Endothelial cell of umbilical vein (primary cell): ENCODE data around the gene RAB3GAP1. TPM values are rescaled to one million over a fixed set of nuclear protein-coding genes. Genes with fewer than 3 reads are reported as not detected.
A peak's percentile ranks its signal among the peaks of the same experiment; 100 is the strongest.

Experiments used
- BruUV-seq: library from RNA; stranded (reverse); fragments of 400-500 nt; replicated peaks from 2 replicates; lab custom pipeline; 2021; lab: Mats Ljungman, UMichigan
- CTCF ChIA-PET: fragments of 300-600, 350-600 bp; sonication (Branson Sonifier 250); formaldehyde crosslinking; loops from one replicate; lab custom pipeline; 2021; ENCODE audit warnings: antibody characterized with exemption, inconsistent platforms; lab: Charles Lee
- POLR2A ChIA-PET: fragments of 300-600, 350-600 bp; sonication (Branson Sonifier 250); formaldehyde crosslinking; loops from one replicate; lab custom pipeline; 2021; ENCODE audit warnings: antibody characterized with exemption, inconsistent platforms; lab: Charles Lee
- DNase-seq: peaks from one replicate; pipeline ENCODE4 v3.0.0-alpha.2; 2011; ENCODE audit warnings: low read depth, low spot score
- FAIRE-seq: peaks from 2 replicates; lab custom pipeline; 2011; peaks lifted over from hg19 to GRCh38; lab: Jason Lieb, UNC
- H2AFZ ChIP-seq: 2 replicates; pipeline ENCODE4 v1.6.0; 2012; ENCODE audit warnings: low read depth, low read length, control low read depth, inconsistent platforms
- H3K27ac ChIP-seq: 2 replicates; pipeline ENCODE4 v1.5.1; 2011; ENCODE audit warnings: low read depth, mild to moderate bottlenecking, control low read depth, low read length, moderate library complexity; ENCODE audit not compliant: insufficient read depth
- H3K27me3 ChIP-seq, 2 experiments: 2 replicates each; pipeline versions ENCODE4 v1.6.0 to v1.6.1; 2011; ENCODE audit warnings: low read length in 2 of 2, mixed read lengths in 1 of 2; ENCODE audit not compliant: control insufficient read depth in 2 of 2, insufficient read depth in 2 of 2
- H3K36me3 ChIP-seq, 2 experiments: 2 replicates in 1 of 2; 3 replicates in 1 of 2; pipeline ENCODE4 v1.5.1; 2011; ENCODE audit warnings: low read length in 2 of 2, mild to moderate bottlenecking in 1 of 2, moderate library complexity in 1 of 2; ENCODE audit not compliant: control insufficient read depth in 2 of 2, insufficient read depth in 2 of 2; ENCODE audit errors: extremely low read depth in 1 of 2
- H3K4me1 ChIP-seq: 3 replicates; pipeline ENCODE4 v1.5.1; 2011; ENCODE audit warnings: mild to moderate bottlenecking, low read length; ENCODE audit not compliant: control insufficient read depth, insufficient read depth; ENCODE audit errors: extremely low read depth
- H3K4me2 ChIP-seq: 2 replicates; pipeline ENCODE4 v1.6.1; 2011; ENCODE audit warnings: low read length, control low read depth, mixed read lengths; ENCODE audit not compliant: insufficient read depth
- H3K4me3 ChIP-seq, 3 experiments: fragments of 200-600 bp in 1 of 3; sonication (generic), shearing (Covaris generic) in 1 of 3; replicated peaks in 1 of 3; 2 replicates each; pipeline ENCODE4 v1.5.1; 2011 to 2016; ENCODE audit warnings: control low read depth in 3 of 3, low read length in 3 of 3, mild to moderate bottlenecking in 2 of 3, inconsistent platforms in 1 of 3, low read depth in 1 of 3, moderate library complexity in 1 of 3; ENCODE audit not compliant: insufficient read depth in 1 of 3
- H3K79me2 ChIP-seq: 2 replicates; pipeline ENCODE4 v1.6.0; 2012; ENCODE audit warnings: low read length, inconsistent platforms; ENCODE audit not compliant: control insufficient read depth, insufficient read depth
- H3K9ac ChIP-seq: replicated peaks from 2 replicates; pipeline ENCODE3; 2011; ENCODE audit warnings: low read length, control low read depth; ENCODE audit not compliant: insufficient read depth; ENCODE audit errors: extremely low read depth
- H3K9me1 ChIP-seq: replicated peaks from 3 replicates; pipeline ENCODE4 v1.6.0; 2011; ENCODE audit warnings: mild to moderate bottlenecking, low read length; ENCODE audit not compliant: control insufficient read depth, insufficient read depth; ENCODE audit errors: extremely low read depth
- H3K9me3 ChIP-seq: replicated peaks from 2 replicates; pipeline ENCODE4 v1.5.1; 2012; ENCODE audit warnings: low read length, inconsistent platforms; ENCODE audit not compliant: control insufficient read depth, insufficient read depth
- H4K20me1 ChIP-seq: replicated peaks from 2 replicates; pipeline ENCODE3; 2011; ENCODE audit warnings: mild to moderate bottlenecking, low read length; ENCODE audit not compliant: control insufficient read depth, insufficient read depth; ENCODE audit errors: extremely low read depth
- CTCF ChIP-seq, 2 donors: IDR thresholded peaks; 1 replicate in 1 of 2; 2 replicates in 1 of 2; pipeline ENCODE4 v1.5.1; 2011; ENCODE audit warnings: low read length in 2 of 2, mild to moderate bottlenecking in 2 of 2, moderate library complexity in 2 of 2, control low read depth in 1 of 2, inconsistent platforms in 1 of 2, low read depth in 1 of 2; ENCODE audit not compliant: insufficient read depth in 1 of 2; ENCODE audit errors: extremely low read depth in 1 of 2
- EZH2 ChIP-seq: IDR thresholded peaks from 2 replicates; pipeline ENCODE4 v1.6.1; 2012; ENCODE audit warnings: borderline replicate concordance, low read depth, mild to moderate bottlenecking, moderate library complexity, low read length, inconsistent platforms; ENCODE audit not compliant: severe bottlenecking
- FOS ChIP-seq: IDR thresholded peaks from 2 replicates; pipeline ENCODE4 v1.6.1; 2011; ENCODE audit warnings: mild to moderate bottlenecking, low read length, moderate library complexity, borderline replicate concordance; ENCODE audit not compliant: insufficient read depth
- GATA2 ChIP-seq: IDR thresholded peaks from 2 replicates; pipeline ENCODE4 v1.7.0; 2011; ENCODE audit warnings: low read depth, mild to moderate bottlenecking, moderate library complexity, mixed read lengths, low read length; ENCODE audit not compliant: insufficient read length, insufficient read depth
- JUN ChIP-seq: IDR thresholded peaks from 2 replicates; pipeline ENCODE4 v1.6.1; 2011; ENCODE audit warnings: borderline replicate concordance, low read depth; ENCODE audit not compliant: insufficient read length, insufficient read depth
- MAX ChIP-seq: IDR thresholded peaks from 2 replicates; pipeline ENCODE4 v1.6.1; 2011; ENCODE audit not compliant: insufficient read depth, insufficient read length
- MYC ChIP-seq: IDR thresholded peaks from one replicate; pipeline ENCODE4 v1.6.1; 2011; ENCODE audit warnings: mild to moderate bottlenecking, low read depth, low read length
- POLR2A ChIP-seq: IDR thresholded peaks from 2 replicates; pipeline ENCODE4 v1.6.1; 2012; ENCODE audit warnings: low read depth, mild to moderate bottlenecking, control low read depth, low read length
- POLR2AphosphoS5 ChIP-seq: IDR thresholded peaks from 2 replicates; pipeline ENCODE4 v1.6.1; 2012; ENCODE audit warnings: low read depth, mild to moderate bottlenecking, control low read depth, low read length, moderate library complexity; ENCODE audit not compliant: insufficient read depth
- dilution Hi-C: fragments of 300-500 bp; cut with MboI; formaldehyde crosslinking; loops from one replicate; pipeline ENCODE4 v1.15.0; 2019; ENCODE audit warnings: low sequenced_read_pairs; ENCODE audit not compliant: extremely low pct_ligation_motif_present
- intact Hi-C: fragments of 100-400 bp; cut with micrococcal nuclease; formaldehyde crosslinking; loops from one replicate; pipeline ENCODE4 v1.10.0; 2022
- polyA plus RNA-seq, 4 experiments: library from polyadenylated mRNA; depleted of rRNA in 3 of 4; stranded (reverse) in 3 of 4; unstranded in 1 of 4; fragments of >200 nt; gene quantifications; 2 replicates each; pipeline versions ENCODE4 v1.2.1 to v1.2.3, GENCODE V29; 2011 to 2012; ENCODE audit warnings: missing spikeins in 1 of 4
- total RNA-seq: library from RNA; stranded (reverse); gene quantifications from 2 replicates; pipeline ENCODE4 v1.2.3, GENCODE V29; 2021

Gene RAB3GAP1
- total and polyA plus RNA-seq, 2 donors (not counting 3 experiments of a cell fraction or from before 2014, with no cell fraction given) = 14.9 to 39.5 TPM

GRCh38 chr2:135159191-135159590 lies 107.1 kb downstream of the RAB3GAP1 start:
- Histone ChIP-seq H3K4me1 (no peaks in the 10 kb centered on the region), H3K4me3 (no peak overlapping the region), H3K79me2 (peaks cover 2% of the 10 kb centered on the region), H2AFZ (no peak overlapping the region), H3K27ac (no peak overlapping the region), H3K36me3 (peaks cover 1 to 7% of the 10 kb centered on the region in 2 experiments), H3K9ac (no peak overlapping the region), H3K4me2 (no peak overlapping the region), H3K9me1 (no peaks in the 10 kb centered on the region), H3K27me3 (no peaks in the 10 kb centered on the region), H4K20me1 (no peaks in the 10 kb centered on the region), H3K9me3 (no peaks in the 10 kb centered on the region)
- intact Hi-C loops = no loop called here
- POLR2A ChIA-PET = no interaction called here
- BruUV-seq = no TSS peak
- CTCF ChIA-PET = interaction anchor here (1.8 kb wide), 1 partner anchor 11 kb away, joined by 5 read pairs; no protein-coding TSS in a partner anchor
- TF ChIP-seq MAX (no peak), CTCF (IDR thresholded peaks at IDR 0.05; ENCODE audit: extremely low read depth in 1 of 2, insufficient read depth in 1 of 2, low read depth in 1 of 2, low read length in 2 of 2) (no peak), GATA2 (no peak)
- FAIRE-seq = peak; percentile 44
- DNase-seq = no peak
- dilution Hi-C loops = no loop called here

DNA sequence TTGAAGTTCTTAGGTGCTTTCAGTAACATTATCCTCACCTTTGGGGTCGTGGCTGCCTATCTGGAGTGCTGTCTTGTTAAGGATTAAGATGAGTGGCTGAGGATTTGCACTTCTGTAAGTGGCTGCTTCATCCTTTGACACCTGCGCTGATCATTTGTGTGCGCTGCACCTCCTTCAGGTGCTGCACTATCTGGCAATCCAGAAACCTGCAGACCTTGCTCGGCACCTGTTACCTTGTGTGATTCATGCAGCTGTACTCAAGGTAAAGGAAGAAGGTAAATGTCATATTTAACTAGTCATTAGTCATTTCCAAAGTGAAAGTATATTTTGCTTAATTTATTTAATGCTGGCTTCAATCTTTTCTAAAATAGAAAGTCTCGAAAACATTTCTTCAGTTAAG lies 110.3 kb downstream of the RAB3GAP1 start:
- Histone ChIP-seq H3K9me3 (no peaks in the 10 kb centered on the region), H3K27ac (no peak overlapping the region), H3K36me3 (peaks cover 2 to 4% of the 10 kb centered on the region in 2 experiments), H2AFZ (no peak overlapping the region), H3K4me1 (no peaks in the 10 kb centered on the region), H3K4me3 (no peak overlapping the region), H3K27me3 (no peaks in the 10 kb centered on the region), H3K4me2 (no peak overlapping the region), H3K9me1 (no peaks in the 10 kb centered on the region), H4K20me1 (no peaks in the 10 kb centered on the region), H3K9ac (no peak overlapping the region), H3K79me2 (peaks cover 2% of the 10 kb centered on the region)
- TF ChIP-seq MAX = no peak
- no peak for TF ChIP-seq MYC
- no peak for TF ChIP-seq FOS
- TF ChIP-seq JUN = no peak
- no peak for TF ChIP-seq CTCF (IDR thresholded peaks at IDR 0.05; ENCODE audit: extremely low read depth in 1 of 2, insufficient read depth in 1 of 2, low read depth in 1 of 2, low read length in 2 of 2)
- no peak for TF ChIP-seq GATA2
- no peak for TF ChIP-seq POLR2AphosphoS5
- no peak for TF ChIP-seq EZH2
- no peak for TF ChIP-seq POLR2A
- DNase-seq (no peak), FAIRE-seq (no peak)
- dilution Hi-C loops (no loop called here), intact Hi-C loops (loop anchor here (10.0 kb wide), 1 partner anchor 158 kb away; no protein-coding TSS in a partner anchor)
- no TSS peak for BruUV-seq
- CTCF ChIA-PET = no interaction called here
- POLR2A ChIA-PET = no interaction called here
